NCI-H2171 treated with DMSO at 0.1 percent for 48 hours (cell line): ENCODE results near the gene PUS3.
A peak's percentile ranks its signal among the peaks of the same experiment; 100 is the strongest.

Experiments
- DNase-seq: peaks from one replicate; lab custom pipeline; 2025; lab: John Stamatoyannopoulos, UW

PUS3 gene

DNA sequence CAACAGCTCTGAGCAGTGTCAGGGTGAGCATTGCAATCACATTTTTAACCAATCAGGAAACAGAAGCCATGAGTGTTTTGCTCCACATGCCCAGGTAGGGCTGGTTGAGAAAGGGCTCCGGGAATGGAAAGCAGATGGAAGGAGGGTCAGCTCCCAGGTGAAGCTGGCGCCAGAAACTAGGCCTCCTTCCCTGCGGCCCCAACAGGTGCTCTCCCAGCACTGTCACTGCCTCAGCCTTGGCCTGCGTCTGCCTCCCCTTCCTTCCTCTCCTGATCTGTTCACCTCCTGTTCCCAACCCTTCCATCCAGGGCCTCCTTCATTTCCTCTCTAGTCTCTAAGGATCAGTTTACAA is 38.2 kb upstream of the PUS3 start:
- DNase-seq = no peak

DNA sequence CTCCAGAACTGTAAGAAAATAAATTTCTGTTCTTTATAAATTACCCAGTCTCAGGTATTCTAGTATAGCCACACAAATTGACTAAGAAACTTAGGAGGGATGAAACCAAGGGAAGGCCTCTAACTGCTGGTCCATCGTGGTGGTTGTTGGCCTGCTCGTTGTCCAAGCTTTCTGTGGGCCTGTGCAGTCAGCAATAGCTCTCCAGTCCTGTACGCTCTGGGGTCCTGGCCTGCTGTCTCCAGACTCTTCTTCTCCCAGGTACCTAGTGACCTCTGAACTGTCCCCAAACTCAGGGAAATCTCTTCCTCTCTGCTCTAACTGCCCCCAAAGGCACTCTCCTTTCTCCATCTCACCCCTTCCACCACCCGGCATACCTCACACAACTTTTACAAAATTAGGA is 37.1 kb upstream of the PUS3 start:
- no peak for DNase-seq

- DNase-seq = no peak
Observed at GRCh38 chr11:125939081-125939521, 36.1 kb upstream of the PUS3 start.

- no peak for DNase-seq
Observed at GRCh38 chr11:125938418-125938817, 35.4 kb upstream of the PUS3 start.

DNA sequence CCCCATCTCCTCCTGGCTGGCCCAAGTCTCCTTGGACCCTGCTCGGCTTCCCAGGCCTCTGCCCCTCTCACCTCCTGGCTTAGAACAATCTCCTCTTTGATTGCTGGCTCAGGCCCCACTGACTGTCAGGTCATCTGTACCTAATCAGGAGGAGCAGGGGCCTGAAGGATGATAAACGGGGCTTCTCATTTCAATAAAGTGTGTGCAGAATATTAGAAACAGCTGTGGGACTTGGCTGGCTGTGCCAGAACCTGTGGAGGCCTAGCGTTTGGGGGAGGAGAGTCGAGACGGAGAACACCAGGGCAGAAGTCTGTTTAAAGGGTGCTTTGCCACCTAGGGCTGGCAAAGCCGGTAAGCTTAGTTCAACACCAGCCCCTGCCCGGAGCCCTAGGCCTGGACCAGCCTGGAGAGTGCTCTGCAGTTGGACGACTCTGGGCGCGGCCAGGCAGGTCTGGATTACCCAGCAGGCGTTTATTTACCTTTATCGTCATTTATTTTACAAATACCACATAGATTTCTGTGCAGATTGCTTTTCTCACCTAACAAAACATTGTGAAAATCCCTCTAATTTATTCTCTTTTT is 32.7 kb upstream of the PUS3 start:
- DNase-seq = no peak

DNA sequence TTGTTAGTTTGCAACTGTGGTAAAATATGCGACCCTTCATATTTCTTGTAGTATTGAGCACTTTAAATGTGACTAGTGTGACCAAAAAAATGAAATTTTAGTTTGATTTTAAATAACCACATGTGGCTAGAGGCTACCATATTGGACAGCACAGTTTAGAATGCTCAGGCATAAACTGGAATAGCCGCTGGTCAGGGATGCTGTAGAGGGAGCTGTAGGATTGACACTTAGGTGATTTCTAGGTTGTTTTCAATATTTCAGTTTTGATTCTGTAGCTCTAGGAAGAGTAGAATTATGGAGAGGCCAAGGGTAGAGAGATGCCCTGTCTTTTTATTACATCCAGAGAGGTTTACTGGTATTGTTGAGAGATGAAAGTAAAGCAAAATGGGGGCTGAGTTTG is 32.0 kb upstream of the PUS3 start:
- DNase-seq = no peak

DNA sequence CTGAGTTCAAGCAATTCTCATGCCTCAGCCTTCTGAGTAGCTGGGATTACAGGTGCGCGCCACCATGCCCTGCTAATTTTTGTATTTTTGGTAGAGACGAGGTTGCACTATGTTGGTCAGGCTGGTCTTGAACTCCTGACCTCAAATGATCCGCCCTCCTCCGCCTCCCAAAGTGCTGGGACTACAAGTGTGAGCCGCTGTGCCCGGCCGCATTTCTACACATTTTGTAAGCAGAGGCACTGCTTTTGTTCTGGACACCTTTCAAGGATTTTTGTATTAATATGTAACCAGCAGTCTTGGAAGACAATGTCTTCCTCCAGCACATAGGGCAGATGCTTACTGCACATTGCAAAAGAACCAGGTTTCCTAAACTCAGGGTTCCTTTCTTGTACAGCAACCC is 31.5 kb upstream of the PUS3 start:
- no peak for DNase-seq

GRCh38 chr11:125933030-125933813 is 30.2 kb upstream of the PUS3 start:
- no peak for DNase-seq

GRCh38 chr11:125932301-125932700 is 29.3 kb upstream of the PUS3 start:
- DNase-seq = no peak

- DNase-seq = no peak
Observed at GRCh38 chr11:125931668-125932067, 28.7 kb upstream of the PUS3 start.

GRCh38 chr11:125931116-125931515 is 28.1 kb upstream of the PUS3 start:
- no peak for DNase-seq

DNA sequence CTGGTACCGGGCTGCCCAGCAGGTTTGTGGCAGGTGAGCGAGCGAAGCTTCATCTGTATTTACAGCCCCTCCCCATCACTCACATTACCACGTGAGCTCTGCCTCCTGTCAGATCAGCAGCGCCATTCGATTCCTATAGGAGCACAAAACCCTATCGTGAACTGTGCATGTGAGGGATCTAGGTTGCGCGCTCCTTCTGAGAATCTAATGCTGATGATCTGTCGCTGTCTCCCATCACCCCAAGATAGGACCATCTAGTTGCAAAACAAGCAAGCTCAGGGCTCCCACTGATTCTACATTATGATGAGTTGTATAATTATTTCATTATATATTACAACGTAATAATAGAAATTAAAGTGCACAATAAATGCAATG is 27.1 kb upstream of the PUS3 start:
- no peak for DNase-seq

DNA sequence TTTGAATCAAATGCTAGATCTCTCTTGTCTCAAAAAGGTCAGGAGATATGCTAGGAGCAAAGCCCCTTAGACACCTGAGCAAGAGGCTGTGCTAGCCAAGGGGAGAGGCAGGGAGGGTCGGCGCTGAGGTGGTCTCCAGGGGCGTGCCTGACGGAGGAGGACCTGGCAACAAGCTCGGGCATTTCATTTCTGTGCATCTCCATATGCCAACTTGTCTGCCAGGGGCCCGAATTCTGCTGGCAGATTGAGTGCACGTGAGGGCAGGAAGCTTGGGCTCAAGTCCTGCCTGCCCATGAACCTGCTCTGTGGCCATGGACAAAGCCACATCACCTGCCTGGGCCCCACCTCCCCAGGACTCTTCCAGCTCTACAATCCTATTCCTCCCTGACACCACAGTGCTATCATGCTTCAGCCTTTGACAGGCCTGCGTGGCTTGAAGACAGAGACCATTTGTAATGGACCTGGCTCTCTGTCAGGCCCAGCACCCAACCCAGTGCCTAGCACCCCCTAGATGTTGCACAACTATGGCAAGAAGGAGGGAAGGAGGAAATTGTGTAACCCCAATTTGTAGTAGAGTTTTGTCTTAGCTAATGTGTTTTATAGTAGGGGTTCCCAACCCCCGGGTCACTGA is 26.6 kb upstream of the PUS3 start:
- no peak for DNase-seq

GRCh38 chr11:125926682-125927081 is 23.7 kb upstream of the PUS3 start:
- DNase-seq = no peak

GRCh38 chr11:125925804-125926203 is 22.8 kb upstream of the PUS3 start:
- DNase-seq = no peak

DNA sequence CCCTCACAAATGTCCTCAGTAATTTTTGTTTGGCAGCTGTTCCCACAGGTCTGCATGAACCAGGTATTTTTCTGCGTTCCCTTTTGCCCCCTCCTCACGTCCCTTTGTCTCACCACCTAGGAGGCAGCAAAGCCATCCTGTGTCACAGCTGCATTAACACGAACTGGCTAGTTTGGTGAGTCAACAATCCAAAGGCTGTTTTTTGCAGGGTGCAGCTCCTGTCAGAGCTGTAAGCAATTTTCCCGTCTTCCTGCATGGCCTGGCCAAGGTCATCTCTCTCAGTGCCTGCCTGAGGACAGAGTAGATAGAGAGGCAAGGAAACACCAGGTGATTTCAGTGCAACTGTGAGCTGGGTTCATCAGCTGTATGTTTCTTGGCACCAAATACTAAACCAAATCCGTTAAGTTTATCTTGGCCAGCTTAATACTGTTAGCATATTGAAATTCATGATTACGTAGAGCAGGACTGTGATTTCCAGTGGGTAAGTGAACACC is 22.3 kb upstream of the PUS3 start:
- no peak for DNase-seq

- no peak for DNase-seq
Observed at GRCh38 chr11:125924384-125925007, 21.5 kb upstream of the PUS3 start.

GRCh38 chr11:125923633-125924032 is 20.6 kb upstream of the PUS3 start:
- no peak for DNase-seq

DNA sequence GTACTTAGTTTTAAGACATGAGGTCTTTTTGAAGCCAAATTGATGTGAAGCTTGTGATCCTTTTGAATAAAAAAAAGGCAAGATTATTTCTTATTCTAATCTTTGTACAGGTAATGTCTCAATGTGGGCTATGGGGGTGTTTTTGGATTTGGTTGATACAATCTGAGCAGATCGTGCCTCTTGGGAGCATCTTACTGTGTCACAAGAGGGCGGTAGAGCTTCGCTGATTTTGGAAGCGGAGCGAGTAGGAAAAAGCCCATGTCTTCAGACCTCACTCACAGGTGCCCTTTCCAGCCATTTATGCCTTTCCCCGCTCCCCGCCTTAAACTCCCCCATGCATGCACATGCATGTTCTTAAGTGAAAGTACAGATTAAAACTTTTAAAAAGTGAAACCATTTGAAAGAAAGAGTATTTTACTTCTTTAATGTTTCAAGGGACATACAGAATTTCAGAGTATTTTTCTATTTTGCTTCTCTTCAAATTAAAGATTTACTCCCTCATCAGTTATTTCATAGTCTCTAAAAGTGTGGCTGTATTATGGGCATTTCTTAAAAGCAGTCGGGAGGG is 20.1 kb upstream of the PUS3 start:
- DNase-seq = peak; percentile 55

DNA sequence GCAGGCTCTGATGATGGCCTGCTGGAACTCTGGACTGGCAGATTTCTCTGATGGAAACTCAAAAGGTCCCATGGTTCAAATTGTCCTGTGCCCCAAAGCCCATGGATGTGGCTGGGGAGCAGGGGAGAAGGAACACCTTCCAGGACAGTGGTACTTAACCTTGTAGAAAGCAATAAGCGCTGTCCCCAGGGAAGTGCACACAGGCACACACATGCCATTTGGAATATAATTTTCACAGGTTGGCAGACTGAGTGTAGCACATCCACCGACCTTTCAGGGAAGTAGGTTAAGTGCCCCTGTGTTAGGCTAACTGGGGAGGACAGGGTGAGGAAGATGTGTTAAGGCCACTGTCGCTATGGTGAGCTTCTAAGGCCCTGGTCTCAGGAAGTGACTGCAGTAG is 19.1 kb upstream of the PUS3 start:
- no peak for DNase-seq

DNA sequence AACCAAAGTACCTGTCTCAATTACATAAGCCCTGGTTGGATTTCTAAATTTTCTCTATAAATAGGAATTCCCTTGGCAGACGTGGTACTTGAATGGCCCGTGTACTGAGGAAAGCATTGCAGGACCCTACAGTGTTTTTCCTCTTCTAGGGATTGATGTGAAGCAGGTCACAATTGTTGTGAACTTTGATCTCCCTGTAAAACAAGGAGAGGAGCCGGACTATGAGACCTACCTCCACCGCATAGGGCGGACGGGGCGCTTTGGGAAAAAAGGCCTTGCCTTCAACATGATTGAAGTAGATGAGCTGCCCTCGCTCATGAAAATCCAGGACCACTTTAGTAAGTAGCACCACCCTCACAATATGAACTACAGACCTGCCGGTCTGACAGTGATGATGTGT is 18.0 kb upstream of the PUS3 start:
- no peak for DNase-seq

DNA sequence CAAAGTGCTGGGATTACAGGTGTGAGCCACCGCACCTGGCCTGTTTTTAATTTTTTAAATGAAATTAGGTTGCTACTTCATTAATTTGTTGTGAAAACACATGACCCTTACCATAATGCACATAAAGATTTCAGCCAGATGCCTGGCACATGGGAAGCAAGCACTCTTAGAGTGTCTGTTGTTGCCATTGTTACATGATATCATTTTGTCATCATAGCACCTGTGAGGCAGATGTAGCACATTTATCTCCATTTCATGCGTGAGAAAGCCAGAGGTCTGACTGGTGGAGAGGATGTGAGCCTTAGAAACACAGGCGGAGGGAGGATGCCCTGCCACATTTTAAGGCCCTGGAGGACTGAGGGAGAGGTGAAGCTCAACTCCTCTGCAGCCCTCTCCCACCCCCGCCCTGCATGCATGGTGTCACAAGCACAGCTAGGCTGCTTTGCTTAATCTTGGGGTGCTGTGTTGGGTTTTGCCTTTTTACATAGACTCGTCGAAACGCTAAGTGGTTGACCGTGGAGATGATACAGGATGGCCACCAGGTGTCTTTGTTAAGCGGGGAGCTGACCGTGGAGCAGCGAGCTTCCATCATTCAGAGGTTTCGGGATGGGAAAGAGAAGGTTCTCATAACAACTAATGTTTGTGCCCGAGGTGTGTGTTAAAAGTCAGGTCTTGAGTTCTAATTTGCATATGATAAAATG is 15.3 kb upstream of the PUS3 start:
- DNase-seq = peak; percentile 24
